IMR-90 (cell line): ENCODE results near the gene ZNF862. TPM values are rescaled to one million over a fixed set of nuclear protein-coding genes. Genes with fewer than 3 reads are reported as not detected.

Experiments used
- ATAC-seq: fragments of 200-7000 bp; cut with Tn5 transposase; 2 replicates; pipeline ENCODE4 v1.9.1; 2020; ENCODE audit warnings: low read depth, mild to moderate bottlenecking, moderate library complexity
- BruUV-seq: library from RNA; stranded (reverse); fragments of 400-500 nt; replicated peaks from 2 replicates; lab custom pipeline; 2021; lab: Mats Ljungman, UMichigan
- CTCF ChIA-PET: fragments of 300-600 bp; formaldehyde crosslinking; extraction: SDS; loops from one replicate; lab custom pipeline; 2021; ENCODE audit warnings: antibody characterized with exemption; lab: Yijun Ruan, JAX
- POLR2A ChIA-PET: fragments of 300-600 bp; sonication (Branson Sonifier 250); formaldehyde crosslinking; loops from one replicate; lab custom pipeline; 2022; ENCODE audit warnings: antibody characterized with exemption; ENCODE audit not compliant: unreplicated experiment; lab: Charles Lee
- DNase-seq: peaks from one replicate; pipeline ENCODE4 v3.0.0; 2013
- H2AFZ ChIP-seq: replicated peaks from 2 replicates; pipeline ENCODE3; 2013; ENCODE audit warnings: low read length, mild to moderate bottlenecking; ENCODE audit not compliant: poor library complexity
- H2AK5ac ChIP-seq: 2 replicates; pipeline ENCODE4 v1.6.1; 2013; ENCODE audit warnings: low read depth, low read length, inconsistent platforms
- H2AK9ac ChIP-seq: replicated peaks from 2 replicates; pipeline ENCODE3; 2013; ENCODE audit warnings: mild to moderate bottlenecking, low read depth, low read length, moderate library complexity; ENCODE audit not compliant: poor library complexity
- H2BK120ac ChIP-seq: 2 replicates; pipeline ENCODE4 v1.6.1; 2013; ENCODE audit warnings: low read depth, low read length, inconsistent platforms
- H2BK15ac ChIP-seq: 3 replicates; pipeline ENCODE4 v1.6.1; 2013; ENCODE audit warnings: low read depth, low read length, inconsistent platforms
- H2BK20ac ChIP-seq: 2 replicates; pipeline ENCODE4 v1.6.1; 2013; ENCODE audit warnings: low read depth, mild to moderate bottlenecking, inconsistent platforms, low read length, moderate library complexity
- H2BK5ac ChIP-seq: 2 replicates; pipeline ENCODE4 v1.6.1; 2013; ENCODE audit warnings: mild to moderate bottlenecking, low read depth, low read length, inconsistent platforms; ENCODE audit not compliant: poor library complexity, severe bottlenecking
- H3K14ac ChIP-seq: replicated peaks from 2 replicates; pipeline ENCODE4 v1.6.1; 2013; ENCODE audit warnings: low read depth, low read length, inconsistent platforms
- H3K18ac ChIP-seq: 2 replicates; pipeline ENCODE4 v1.6.1; 2013; ENCODE audit warnings: low read depth, low read length, control low read depth
- H3K23ac ChIP-seq: 2 replicates; pipeline ENCODE4 v1.6.1; 2013; ENCODE audit warnings: low read depth, low read length, inconsistent platforms
- H3K27ac ChIP-seq: 2 replicates; pipeline ENCODE4 v1.5.1; 2013; ENCODE audit warnings: mild to moderate bottlenecking, control low read depth, low read length; ENCODE audit not compliant: insufficient read depth
- H3K27me3 ChIP-seq: 2 replicates; pipeline ENCODE4 v1.6.1; 2013; ENCODE audit warnings: low read length; ENCODE audit not compliant: control insufficient read depth, insufficient read depth
- H3K36me3 ChIP-seq: 2 replicates; pipeline ENCODE4 v1.6.1; 2013; ENCODE audit warnings: low read length, mixed read lengths; ENCODE audit not compliant: control insufficient read depth, insufficient read depth
- H3K4ac ChIP-seq: 2 replicates; pipeline ENCODE4 v1.6.1; 2013; ENCODE audit warnings: low read depth, low read length, inconsistent platforms
- H3K4me1 ChIP-seq: 2 replicates; pipeline ENCODE4 v1.6.1; 2013; ENCODE audit warnings: low read length, mixed read lengths; ENCODE audit not compliant: control insufficient read depth, insufficient read depth
- H3K4me2 ChIP-seq: 2 replicates; pipeline ENCODE4 v1.6.1; 2013; ENCODE audit warnings: low read depth, mild to moderate bottlenecking, control low read depth, low read length, moderate library complexity
- H3K4me3 ChIP-seq: 2 replicates; pipeline ENCODE4 v1.5.1; 2013; ENCODE audit warnings: low read depth, mild to moderate bottlenecking, control low read depth, low read length, moderate library complexity; ENCODE audit not compliant: insufficient read depth
- H3K56ac ChIP-seq: 2 replicates; pipeline ENCODE4 v1.6.1; 2013; ENCODE audit warnings: low read length, inconsistent platforms; ENCODE audit not compliant: insufficient read depth; ENCODE audit errors: extremely low read depth
- H3K79me1 ChIP-seq, 2 experiments: 2 replicates each; pipeline ENCODE4 v1.6.1; 2013; ENCODE audit warnings: low read length in 2 of 2, inconsistent platforms in 1 of 2, low read depth in 1 of 2
- H3K9ac ChIP-seq: 2 replicates; pipeline ENCODE4 v1.6.1; 2013; ENCODE audit warnings: low read depth, low read length, control low read depth
- H3K9me1 ChIP-seq: 2 replicates; pipeline ENCODE4 v1.6.1; 2013; ENCODE audit warnings: low read length, inconsistent platforms; ENCODE audit not compliant: insufficient read depth
- H3K9me3 ChIP-seq: 2 replicates; pipeline ENCODE4 v1.6.1; 2013; ENCODE audit warnings: low read length; ENCODE audit not compliant: control insufficient read depth, insufficient read depth
- H4K20me1 ChIP-seq: 2 replicates; pipeline ENCODE4 v1.6.1; 2013; ENCODE audit warnings: low read length, inconsistent platforms; ENCODE audit not compliant: insufficient read depth
- H4K5ac ChIP-seq: 2 replicates; pipeline ENCODE4 v1.6.1; 2013; ENCODE audit warnings: mild to moderate bottlenecking, low read depth, low read length, control low read depth
- H4K8ac ChIP-seq, 2 experiments: 2 replicates each; pipeline ENCODE4 v1.6.1; 2013; ENCODE audit warnings: low read depth in 2 of 2, low read length in 2 of 2, control low read depth in 1 of 2, inconsistent platforms in 1 of 2
- H4K91ac ChIP-seq: 2 replicates; pipeline ENCODE4 v1.6.1; 2013; ENCODE audit warnings: low read depth, low read length, inconsistent platforms; ENCODE audit not compliant: insufficient read depth
- BHLHE40 ChIP-seq: fragments of 150-350 bp; IDR thresholded peaks from 2 replicates; pipeline ENCODE4 v1.6.1; 2016; ENCODE audit warnings: mild to moderate bottlenecking, low read depth, low read length
- CEBPB ChIP-seq: IDR thresholded peaks from 2 replicates; pipeline ENCODE4 v1.6.1; 2012; ENCODE audit warnings: low read depth, low read length, improper control_type of control experiment
- CHD1 ChIP-seq: IDR thresholded peaks from 2 replicates; pipeline ENCODE4 v1.6.1; 2012; ENCODE audit warnings: low read depth, low read length, improper control_type of control experiment
- FOS ChIP-seq: fragments of 150-350 bp; IDR thresholded peaks from 2 replicates; pipeline ENCODE4 v1.6.1; 2016; ENCODE audit warnings: low read depth, low read length
- MAFK ChIP-seq: IDR thresholded peaks from 2 replicates; pipeline ENCODE4 v1.6.1; 2012; ENCODE audit warnings: low read depth, low read length, improper control_type of control experiment
- MAZ ChIP-seq: IDR thresholded peaks from 2 replicates; pipeline ENCODE4 v1.6.1; 2012; ENCODE audit warnings: low read depth, mild to moderate bottlenecking, low read length, improper control_type of control experiment, moderate library complexity, borderline replicate concordance
- MXI1 ChIP-seq: IDR thresholded peaks from 2 replicates; pipeline ENCODE4 v1.6.1; 2012; ENCODE audit warnings: low read depth, mild to moderate bottlenecking, low read length, moderate library complexity, borderline replicate concordance
- NFE2L2 ChIP-seq: fragments of 150-350 bp; IDR thresholded peaks from 2 replicates; pipeline ENCODE4 v1.6.1; 2016; ENCODE audit warnings: low read depth, mild to moderate bottlenecking, low read length
- POLR2A ChIP-seq: IDR thresholded peaks from 2 replicates; pipeline ENCODE4 v1.6.1; 2012; ENCODE audit warnings: mild to moderate bottlenecking, low read depth, low read length
- RAD21 ChIP-seq: IDR thresholded peaks from 2 replicates; pipeline ENCODE4 v1.6.1; 2012; ENCODE audit warnings: low read length, improper control_type of control experiment
- RCOR1 ChIP-seq: IDR thresholded peaks from 2 replicates; pipeline ENCODE4 v1.6.1; 2012; ENCODE audit warnings: mild to moderate bottlenecking, low read length, improper control_type of control experiment; ENCODE audit not compliant: insufficient replicate concordance
- RFX5 ChIP-seq: IDR thresholded peaks from 2 replicates; pipeline ENCODE4 v1.8.0; 2012; ENCODE audit warnings: low read depth, mild to moderate bottlenecking, low read length, moderate library complexity
- SMC3 ChIP-seq: fragments of 150-350 bp; IDR thresholded peaks from 2 replicates; pipeline ENCODE4 v1.6.1; 2016; ENCODE audit warnings: low read depth, mild to moderate bottlenecking, antibody characterized with exemption, low read length, moderate library complexity
- WGBS, 2 experiments: methylation state at CpG; one replicate each; pipeline versions ENCODE4 v1.1.5 to v1.1.7; 2013; ENCODE audit warnings: missing lambda C conversion rate in 2 of 2; ENCODE audit not compliant: insufficient read length in 1 of 2; ENCODE audit errors: extremely low coverage in 2 of 2; 5-methylcytosine and 5-hydroxymethylcytosine counted together
- dilution Hi-C: fragments of 300-500 bp; cut with HindIII; formaldehyde crosslinking; loops from one replicate; pipeline ENCODE4 v1.14.3; 2018; ENCODE audit warnings: low sequenced_read_pairs; ENCODE audit not compliant: unreplicated experiment
- in situ Hi-C: fragments of 300-500 bp; cut with MboI; formaldehyde crosslinking; loops from 3 replicates; pipeline ENCODE4 v1.14.3; 2019; ENCODE audit warnings: low sequenced_read_pairs, inconsistent platforms, mixed read lengths
- intact Hi-C: fragments of 100-400 bp; cut with micrococcal nuclease; formaldehyde crosslinking; loops from 2 replicates; pipeline ENCODE4 v1.10.0; 2022
- polyA plus RNA-seq, 3 experiments: library from polyadenylated mRNA; depleted of rRNA; stranded (reverse); fragments of >200 nt; gene quantifications; 2 replicates each; pipeline ENCODE4 v1.2.3, GENCODE V29; 2012; ENCODE audit warnings: low replicate concordance in 1 of 3
- total RNA-seq: library from RNA; depleted of rRNA; stranded (reverse); fragments of >200 nt; gene quantifications from 2 replicates; pipeline ENCODE4 v1.2.3, GENCODE V29; 2012
- TF ChIP-seq, protein P1 (sequence below): fragments of 150-350 bp; IDR thresholded peaks from 2 replicates; pipeline ENCODE4 v1.6.1; 2016; ENCODE audit warnings: low read depth, mild to moderate bottlenecking, low read length, moderate library complexity, borderline replicate concordance
- TF ChIP-seq, protein P2 (sequence below): fragments of 150-350 bp; IDR thresholded peaks from 2 replicates; pipeline ENCODE4 v1.6.1; 2017; ENCODE audit warnings: mild to moderate bottlenecking, antibody characterized with exemption, low read length, low read depth
- TF ChIP-seq, protein P3 (sequence below): conservative IDR thresholded peaks from 2 replicates; pipeline ENCODE4 v1.5.1; 2012; ENCODE audit warnings: mild to moderate bottlenecking, low read depth, low read length, improper control_type of control experiment

The ZNF862 gene
- total and polyA plus RNA-seq, 2 of the 4 experiments (the other 2 are of a cell fraction): 5.9 to 10.8 TPM

DNA sequence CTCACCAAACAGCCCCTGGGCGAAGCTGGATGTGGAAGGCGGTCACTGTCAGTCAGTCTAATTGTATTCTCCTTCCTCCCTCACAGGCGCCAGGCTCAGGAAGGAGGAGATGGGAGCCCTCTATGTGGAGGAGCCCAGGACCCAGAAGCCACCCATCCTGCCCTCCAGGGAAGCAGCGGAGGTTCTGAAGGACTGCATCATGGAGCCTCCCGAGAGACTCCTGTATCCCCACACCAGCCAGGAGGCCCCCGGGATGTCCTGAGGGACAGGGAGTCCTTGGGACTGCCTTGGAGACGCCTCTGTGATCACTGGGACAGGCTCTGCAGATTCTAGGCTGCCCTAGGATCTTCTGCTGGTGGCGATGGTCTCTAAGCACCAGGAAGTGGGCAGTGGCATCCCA is 25.8 kb downstream of the ZNF862 start:
- dilution Hi-C loops: no loop called here

More for the DNA sequence above, 25.8 kb downstream of the ZNF862 start:
- Histone ChIP-seq H2BK20ac (no peak overlapping the region), H3K4me1 (peaks cover 5% of the 10 kb centered on the region), H3K79me1 (no peaks in the 10 kb centered on the region), H3K9me1 (peaks cover 10% of the 10 kb centered on the region; the same call in 1 of the 2 replicates), H2AK5ac (no peak overlapping the region), H3K9ac (no peak overlapping the region), H3K14ac (no peak overlapping the region), H3K56ac (no peak overlapping the region), H4K5ac (no peak overlapping the region), H4K8ac (no peak overlapping the region), H3K4me2 (no peak overlapping the region), H4K91ac (no peak overlapping the region), H3K36me3 (peaks cover 48% of the 10 kb centered on the region), H2AFZ (no peak overlapping the region), H3K4ac (no peak overlapping the region), H2BK15ac (no peak overlapping the region), H3K27ac (no peak overlapping the region), H2BK5ac (no peak overlapping the region), H3K23ac (no peak overlapping the region), H3K18ac (no peak overlapping the region), H3K9me3 (no peaks in the 10 kb centered on the region), H3K27me3 (no peaks in the 10 kb centered on the region), H2BK120ac (no peak overlapping the region), H3K4me3 (no peak overlapping the region), H4K20me1 (no peaks in the 10 kb centered on the region), H2AK9ac (no peak overlapping the region)
- TF ChIP-seq CEBPB: no peak
- TF ChIP-seq SMC3: no peak
- TF ChIP-seq RFX5: no peak
- TF ChIP-seq MAFK: no peak
- no peak for TF ChIP-seq RCOR1
- TF ChIP-seq FOS: no peak
- no peak for TF ChIP-seq MAZ
- TF ChIP-seq CHD1: no peak
- no peak for TF ChIP-seq BHLHE40
- TF ChIP-seq, protein P1, sequence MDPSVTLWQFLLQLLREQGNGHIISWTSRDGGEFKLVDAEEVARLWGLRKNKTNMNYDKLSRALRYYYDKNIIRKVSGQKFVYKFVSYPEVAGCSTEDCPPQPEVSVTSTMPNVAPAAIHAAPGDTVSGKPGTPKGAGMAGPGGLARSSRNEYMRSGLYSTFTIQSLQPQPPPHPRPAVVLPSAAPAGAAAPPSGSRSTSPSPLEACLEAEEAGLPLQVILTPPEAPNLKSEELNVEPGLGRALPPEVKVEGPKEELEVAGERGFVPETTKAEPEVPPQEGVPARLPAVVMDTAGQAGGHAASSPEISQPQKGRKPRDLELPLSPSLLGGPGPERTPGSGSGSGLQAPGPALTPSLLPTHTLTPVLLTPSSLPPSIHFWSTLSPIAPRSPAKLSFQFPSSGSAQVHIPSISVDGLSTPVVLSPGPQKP: no peak
- no peak for TF ChIP-seq RAD21
- TF ChIP-seq MXI1: no peak
- TF ChIP-seq, protein P2, sequence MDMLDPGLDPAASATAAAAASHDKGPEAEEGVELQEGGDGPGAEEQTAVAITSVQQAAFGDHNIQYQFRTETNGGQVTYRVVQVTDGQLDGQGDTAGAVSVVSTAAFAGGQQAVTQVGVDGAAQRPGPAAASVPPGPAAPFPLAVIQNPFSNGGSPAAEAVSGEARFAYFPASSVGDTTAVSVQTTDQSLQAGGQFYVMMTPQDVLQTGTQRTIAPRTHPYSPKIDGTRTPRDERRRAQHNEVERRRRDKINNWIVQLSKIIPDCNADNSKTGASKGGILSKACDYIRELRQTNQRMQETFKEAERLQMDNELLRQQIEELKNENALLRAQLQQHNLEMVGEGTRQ: no peak
- no peak for TF ChIP-seq NFE2L2
- no peak for TF ChIP-seq POLR2A
- TF ChIP-seq, protein P3, sequence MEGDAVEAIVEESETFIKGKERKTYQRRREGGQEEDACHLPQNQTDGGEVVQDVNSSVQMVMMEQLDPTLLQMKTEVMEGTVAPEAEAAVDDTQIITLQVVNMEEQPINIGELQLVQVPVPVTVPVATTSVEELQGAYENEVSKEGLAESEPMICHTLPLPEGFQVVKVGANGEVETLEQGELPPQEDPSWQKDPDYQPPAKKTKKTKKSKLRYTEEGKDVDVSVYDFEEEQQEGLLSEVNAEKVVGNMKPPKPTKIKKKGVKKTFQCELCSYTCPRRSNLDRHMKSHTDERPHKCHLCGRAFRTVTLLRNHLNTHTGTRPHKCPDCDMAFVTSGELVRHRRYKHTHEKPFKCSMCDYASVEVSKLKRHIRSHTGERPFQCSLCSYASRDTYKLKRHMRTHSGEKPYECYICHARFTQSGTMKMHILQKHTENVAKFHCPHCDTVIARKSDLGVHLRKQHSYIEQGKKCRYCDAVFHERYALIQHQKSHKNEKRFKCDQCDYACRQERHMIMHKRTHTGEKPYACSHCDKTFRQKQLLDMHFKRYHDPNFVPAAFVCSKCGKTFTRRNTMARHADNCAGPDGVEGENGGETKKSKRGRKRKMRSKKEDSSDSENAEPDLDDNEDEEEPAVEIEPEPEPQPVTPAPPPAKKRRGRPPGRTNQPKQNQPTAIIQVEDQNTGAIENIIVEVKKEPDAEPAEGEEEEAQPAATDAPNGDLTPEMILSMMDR: no peak
- 71% methylated on average over 2 of the region's 8 CpGs; no CpG with 5 or more reads in 1 of the 2 experiments for WGBS, 2 experiments
- no TSS peak for BruUV-seq
- DNase-seq (no peak), ATAC-seq (no peak)
- ChIA-PET POLR2A (no interaction called here), CTCF (no interaction called here)
- in situ Hi-C loops (loop anchor here (25.0 kb wide), 1 partner anchor 548 kb away; a partner anchor contains a TSS), intact Hi-C loops (no loop called here)
